Activated T-helper 17 cell treated with anti-CD3 and anti-CD28 coated beads, Interleukin-2, amount 50 U/mL, for 72 hours (primary cell): Measurements from ENCODE around the gene NXPH1. TPM values are rescaled to one million over a fixed set of nuclear protein-coding genes. Genes with fewer than 3 reads are reported as not detected.
"Not testable (repeated sequence)": the region's sequence is repeated elsewhere in the genome, so short reads cannot be mapped to it uniquely, and the experiment has no call there.

Source experiments
- ATAC-seq: fragments of 150-1000 bp; cut with Tn5 transposase; replicated peaks from 2 replicates; pipeline ENCODE4 v1.10.0; 2021; ENCODE audit warnings: mild to moderate bottlenecking, moderate library complexity
- H3K27ac Mint-ChIP-seq: one replicate; pipeline ENCODE4 v1.8.0; 2022; ENCODE audit warnings: mixed read lengths
- H3K27me3 Mint-ChIP-seq: one replicate; pipeline ENCODE4 v1.8.0; 2022; ENCODE audit warnings: mixed read lengths
- H3K36me3 Mint-ChIP-seq: one replicate; pipeline ENCODE4 v1.8.0; 2022; ENCODE audit warnings: low read depth, mild to moderate bottlenecking, mixed read lengths
- H3K4me1 Mint-ChIP-seq: one replicate; pipeline ENCODE4 v1.8.0; 2022; ENCODE audit warnings: mixed read lengths
- H3K4me3 Mint-ChIP-seq: one replicate; pipeline ENCODE4 v1.8.0; 2022; ENCODE audit warnings: mild to moderate bottlenecking, mixed read lengths
- H3K9me3 Mint-ChIP-seq: one replicate; pipeline ENCODE4 v1.8.0; 2022; ENCODE audit warnings: mixed read lengths
- total RNA-seq, 2 donors: library from RNA; stranded (reverse); gene quantifications; one replicate each; pipeline ENCODE4 v1.2.3, GENCODE V29; 2022

Gene NXPH1
- total RNA-seq, 2 donors from 2014 or later = not detected

- no peaks in the 10 kb centered on the region for H3K27me3 Mint-ChIP-seq
- ATAC-seq = no peak
- H3K36me3 Mint-ChIP-seq = no peaks in the 10 kb centered on the region
- H3K27ac Mint-ChIP-seq = no peak overlapping the region
- H3K9me3 Mint-ChIP-seq = no peaks in the 10 kb centered on the region
- H3K4me3 Mint-ChIP-seq = no peak overlapping the region
- no peaks in the 10 kb centered on the region for H3K4me1 Mint-ChIP-seq
Observed at GRCh38 chr7:8724080-8724718, 290.8 kb downstream of the NXPH1 start.

GRCh38 chr7:8731756-8732155 lies 298.3 kb downstream of the NXPH1 start:
- not testable (repeated sequence) for H3K9me3 Mint-ChIP-seq, H3K36me3 Mint-ChIP-seq, H3K27ac Mint-ChIP-seq, H3K4me1 Mint-ChIP-seq, H3K27me3 Mint-ChIP-seq, H3K4me3 Mint-ChIP-seq, ATAC-seq

- no peaks in the 10 kb centered on the region for H3K27me3 Mint-ChIP-seq
- H3K4me1 Mint-ChIP-seq = no peaks in the 10 kb centered on the region
- H3K9me3 Mint-ChIP-seq = peaks cover 8% of the 10 kb centered on the region
- no peak for ATAC-seq
- no peak overlapping the region for H3K4me3 Mint-ChIP-seq
- H3K27ac Mint-ChIP-seq = no peak overlapping the region
- H3K36me3 Mint-ChIP-seq = no peaks in the 10 kb centered on the region
Observed at GRCh38 chr7:8739837-8740236, 306.4 kb downstream of the NXPH1 start.

GRCh38 chr7:8742837-8743236 lies 309.4 kb downstream of the NXPH1 start:
- H3K4me1 Mint-ChIP-seq = no peaks in the 10 kb centered on the region
- ATAC-seq = no peak
- H3K4me3 Mint-ChIP-seq = no peak overlapping the region
- H3K36me3 Mint-ChIP-seq = no peaks in the 10 kb centered on the region
- H3K9me3 Mint-ChIP-seq = no peaks in the 10 kb centered on the region
- H3K27me3 Mint-ChIP-seq = no peaks in the 10 kb centered on the region
- H3K27ac Mint-ChIP-seq = no peak overlapping the region

GRCh38 chr7:8747338-8747737 lies 313.9 kb downstream of the NXPH1 start:
- Mint-ChIP-seq H3K9me3 (no peaks in the 10 kb centered on the region), H3K4me3 (no peak overlapping the region), H3K36me3 (no peaks in the 10 kb centered on the region), H3K27ac (no peak overlapping the region), H3K4me1 (no peaks in the 10 kb centered on the region), H3K27me3 (no peaks in the 10 kb centered on the region)
- no peak for ATAC-seq

GRCh38 chr7:8751557-8752231 lies 318.3 kb downstream of the NXPH1 start:
- Mint-ChIP-seq H3K27ac (no peak overlapping the region), H3K9me3 (no peaks in the 10 kb centered on the region), H3K4me3 (no peak overlapping the region), H3K36me3 (no peaks in the 10 kb centered on the region), H3K27me3 (no peaks in the 10 kb centered on the region), H3K4me1 (no peaks in the 10 kb centered on the region)
- no peak for ATAC-seq

- H3K27me3 Mint-ChIP-seq = no peaks in the 10 kb centered on the region
- no peak for ATAC-seq
- no peaks in the 10 kb centered on the region for H3K4me1 Mint-ChIP-seq
- no peaks in the 10 kb centered on the region for H3K9me3 Mint-ChIP-seq
- no peak overlapping the region for H3K27ac Mint-ChIP-seq
- H3K4me3 Mint-ChIP-seq = no peak overlapping the region
- no peaks in the 10 kb centered on the region for H3K36me3 Mint-ChIP-seq
Observed at GRCh38 chr7:8753355-8753754, 319.9 kb downstream of the NXPH1 start.

GRCh38 chr7:8761731-8762130 lies 328.3 kb downstream of the NXPH1 start:
- ATAC-seq = no peak

GRCh38 chr7:8762803-8763202 lies 329.4 kb downstream of the NXPH1 start:
- no peaks in the 10 kb centered on the region for H3K4me1 Mint-ChIP-seq
- peaks cover 4% of the 10 kb centered on the region for H3K9me3 Mint-ChIP-seq
- no peak for ATAC-seq
- no peak overlapping the region for H3K27ac Mint-ChIP-seq
- no peaks in the 10 kb centered on the region for H3K27me3 Mint-ChIP-seq
- H3K36me3 Mint-ChIP-seq = no peaks in the 10 kb centered on the region
- H3K4me3 Mint-ChIP-seq = no peak overlapping the region

More at GRCh38 chr7:8761731-8762130, 328.3 kb downstream of the NXPH1 start:
- Mint-ChIP-seq H3K27me3 (no peaks in the 10 kb centered on the region), H3K4me1 (no peaks in the 10 kb centered on the region), H3K9me3 (no peaks in the 10 kb centered on the region), H3K27ac (no peak overlapping the region), H3K4me3 (no peak overlapping the region), H3K36me3 (no peaks in the 10 kb centered on the region)

GRCh38 chr7:8765374-8765773 lies 332.0 kb downstream of the NXPH1 start:
- Mint-ChIP-seq H3K4me3 (no peak overlapping the region), H3K27me3 (no peaks in the 10 kb centered on the region), H3K36me3 (no peaks in the 10 kb centered on the region), H3K4me1 (no peaks in the 10 kb centered on the region), H3K27ac (no peak overlapping the region), H3K9me3 (peaks cover 4% of the 10 kb centered on the region)
- no peak for ATAC-seq

GRCh38 chr7:8773518-8773917 lies 340.1 kb downstream of the NXPH1 start:
- H3K36me3 Mint-ChIP-seq = no peaks in the 10 kb centered on the region
- H3K4me1 Mint-ChIP-seq = no peaks in the 10 kb centered on the region
- H3K27me3 Mint-ChIP-seq = no peaks in the 10 kb centered on the region
- H3K9me3 Mint-ChIP-seq = peaks cover 10% of the 10 kb centered on the region
- no peak for ATAC-seq
- no peak overlapping the region for H3K27ac Mint-ChIP-seq
- H3K4me3 Mint-ChIP-seq = no peak overlapping the region

GRCh38 chr7:8778459-8778858 lies 345.1 kb downstream of the NXPH1 start:
- Mint-ChIP-seq H3K9me3 (peaks cover 10% of the 10 kb centered on the region), H3K4me3 (no peak overlapping the region), H3K27ac (no peak overlapping the region), H3K36me3 (no peaks in the 10 kb centered on the region), H3K27me3 (no peaks in the 10 kb centered on the region), H3K4me1 (no peaks in the 10 kb centered on the region)
- ATAC-seq = no peak

- Mint-ChIP-seq H3K27me3 (no peaks in the 10 kb centered on the region), H3K4me3 (no peak overlapping the region), H3K9me3 (peaks cover 16% of the 10 kb centered on the region), H3K36me3 (no peaks in the 10 kb centered on the region), H3K27ac (no peak overlapping the region), H3K4me1 (no peaks in the 10 kb centered on the region)
- ATAC-seq = no peak
Observed at GRCh38 chr7:8781166-8781565, 347.8 kb downstream of the NXPH1 start.

- no peak overlapping the region for H3K27ac Mint-ChIP-seq
- ATAC-seq = no peak
- peaks cover 14% of the 10 kb centered on the region for H3K9me3 Mint-ChIP-seq
- H3K4me1 Mint-ChIP-seq = no peaks in the 10 kb centered on the region
- H3K4me3 Mint-ChIP-seq = no peak overlapping the region
- H3K36me3 Mint-ChIP-seq = no peaks in the 10 kb centered on the region
- H3K27me3 Mint-ChIP-seq = no peaks in the 10 kb centered on the region
Observed at GRCh38 chr7:8783229-8783628, 349.8 kb downstream of the NXPH1 start.

GRCh38 chr7:8785081-8785480 lies 351.7 kb downstream of the NXPH1 start:
- H3K36me3 Mint-ChIP-seq = no peaks in the 10 kb centered on the region
- H3K27ac Mint-ChIP-seq = no peak overlapping the region
- no peaks in the 10 kb centered on the region for H3K27me3 Mint-ChIP-seq
- peaks cover 11% of the 10 kb centered on the region for H3K9me3 Mint-ChIP-seq
- ATAC-seq = no peak
- H3K4me3 Mint-ChIP-seq = no peak overlapping the region
- no peaks in the 10 kb centered on the region for H3K4me1 Mint-ChIP-seq
